Right lobe of liver (tissue), 6 donors: ENCODE data around the gene PANK2. TPM values are rescaled to one million over a fixed set of nuclear protein-coding genes. Genes with fewer than 3 reads are reported as not detected.

Experiments used
- ATAC-seq, 4 donors: fragments of 200-7000 bp; cut with Tn5 transposase; one replicate each; pipeline ENCODE4 v1.9.1; 2020; ENCODE audit warnings: mild to moderate bottlenecking in 4 of 4, moderate library complexity in 4 of 4
- DNase-seq, 3 donors: peaks; one replicate each; pipeline ENCODE4 v3.0.0-alpha.2; 2020
- H3K27ac ChIP-seq, 3 donors: fragments of 200-600 bp; one replicate each; pipeline ENCODE4 v1.8.0; 2022
- H3K27me3 ChIP-seq, 2 donors: fragments of 200-600 bp; one replicate each; pipeline ENCODE4 v1.8.0; 2022
- H3K36me3 ChIP-seq, 4 donors: fragments of 200-600 bp; sonication (generic) in 1 of 4; one replicate each; pipeline versions ENCODE4 v1.5.1 to v1.8.0; 2017 to 2022; ENCODE audit warnings: control low read depth in 1 of 4
- H3K4me1 ChIP-seq, 4 donors: fragments of 200-600 bp; sonication (generic) in 1 of 4; one replicate each; pipeline versions ENCODE4 v1.5.1 to v1.8.0; 2017 to 2022; ENCODE audit warnings: control low read depth in 1 of 4
- H3K4me3 ChIP-seq, 3 donors: fragments of 200-600 bp; one replicate each; pipeline ENCODE4 v1.8.0; 2022
- H3K9me3 ChIP-seq, 4 donors: fragments of 200-600 bp; sonication (generic) in 1 of 4; one replicate each; pipeline versions ENCODE4 v1.5.1 to v1.8.0; 2017 to 2022; ENCODE audit warnings: control low read depth in 1 of 4
- CTCF ChIP-seq, 4 donors: fragments of 200-600 bp in 3 of 4; fragments of 450-650 bp in 1 of 4; IDR thresholded peaks; one replicate each; pipeline versions ENCODE4 v1.5.1 to v1.8.0; 2016 to 2022; ENCODE audit warnings: antibody characterized with exemption in 4 of 4, mild to moderate bottlenecking in 2 of 4
- POLR2A ChIP-seq: fragments of 450-650 bp; IDR thresholded peaks from one replicate; pipeline ENCODE4 v1.6.1; 2017; ENCODE audit warnings: antibody characterized with exemption, mild to moderate bottlenecking
- WGBS: methylation state at CpG from one replicate; pipeline ENCODE4 v1.1.6; 2018; ENCODE audit warnings: low coverage, low lambda C conversion rate; ENCODE audit not compliant: insufficient coverage; ENCODE audit errors: missing lambda C conversion rate; 5-methylcytosine and 5-hydroxymethylcytosine counted together
- intact Hi-C, 2 donors: fragments of 100-400 bp; cut with DNase I; formaldehyde crosslinking; loops; one replicate each; pipeline versions ENCODE4 v1.11.2 to v1.14.1; 2022
- total RNA-seq, 6 experiments: library from RNA; depleted of rRNA in 2 of 6; stranded (reverse); fragments of >200 nt in 2 of 6; fragmentation: NEBNext Ultra II Directional in 3 of 6; extraction: Animal tissue kit (Norgen Biotek cat#: 25700) in 3 of 6; gene quantifications; one replicate each; pipeline versions ENCODE4 v1.1.0 to v1.2.4, GENCODE V29; 2016 to 2023
- donor health status: DM: no; HTN: yes; CAD: no.
- donor health status: DM: no; HTN: no; CAD: no.
- donor health status: DM: no; HTN: no; CAD: no.
- donor health status: DM: no; HTN: yes; CAD: no.
- donor health status: DM: no; HTN: yes; CAD: no.

Gene PANK2
- total RNA-seq, 6 experiments from 2014 or later, result 13.0 to 17.8 (median 13.8) TPM

DNA sequence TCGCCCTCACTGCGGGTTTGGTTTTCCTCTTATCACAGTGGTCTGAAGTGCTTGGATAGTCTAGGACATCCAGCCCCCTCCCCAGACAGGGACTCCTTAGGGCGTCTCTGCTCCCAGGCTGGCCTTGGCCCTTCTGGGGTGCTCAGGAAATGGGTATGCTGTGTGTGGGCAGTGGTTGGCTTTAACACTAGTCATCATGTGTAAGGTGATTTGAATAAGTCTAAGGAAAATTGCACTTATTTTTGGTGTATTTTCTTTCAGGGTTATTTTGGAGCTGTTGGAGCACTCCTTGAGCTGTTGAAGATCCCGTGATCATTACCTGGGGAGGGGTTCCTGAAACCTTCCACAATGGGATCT lies 33.8 kb downstream of the PANK2 start:
- no peaks in the 10 kb centered on the region for H3K4me1 ChIP-seq
- 100% methylated on average over 3 of the region's 4 CpGs for WGBS
- H3K4me3 ChIP-seq, result no peak overlapping the region
- no peak for ATAC-seq
- no peak overlapping the region for H3K27ac ChIP-seq
- no peaks in the 10 kb centered on the region for H3K27me3 ChIP-seq
- TF ChIP-seq CTCF (IDR thresholded peaks at IDR 0.05) (no peak), POLR2A (no peak)
- intact Hi-C loops, result loop anchor here in 1 of 2 donors (10.0 kb wide), 1 partner anchor 52 kb away; no protein-coding TSS in a partner anchor
- peaks cover 0 to 36% (median 9%) of the 10 kb centered on the region in 4 donors for H3K36me3 ChIP-seq
- DNase-seq, result no peak
- H3K9me3 ChIP-seq, result no peaks in the 10 kb centered on the region

- intact Hi-C loops, result loop anchor here in 1 of 2 donors (10.0 kb wide), 1 partner anchor 51 kb away; no protein-coding TSS in a partner anchor
- 80% methylated on average over 1 of the region's 2 CpGs for WGBS
- H3K4me1 ChIP-seq, result no peaks in the 10 kb centered on the region
- H3K27ac ChIP-seq, result no peak overlapping the region
- DNase-seq, result no peak
- peaks cover 0 to 30% (median 9%) of the 10 kb centered on the region in 4 donors for H3K36me3 ChIP-seq
- no peak for ATAC-seq
- H3K4me3 ChIP-seq, result no peak overlapping the region
- H3K9me3 ChIP-seq, result no peaks in the 10 kb centered on the region
- no peak for TF ChIP-seq POLR2A
- TF ChIP-seq CTCF (IDR thresholded peaks at IDR 0.05), result no peak
- no peaks in the 10 kb centered on the region for H3K27me3 ChIP-seq
Observed at GRCh38 chr20:3923818-3924217, 34.6 kb downstream of the PANK2 start.

- Histone ChIP-seq H3K4me1 (no peaks in the 10 kb centered on the region), H3K27me3 (no peaks in the 10 kb centered on the region), H3K27ac (no peak overlapping the region), H3K4me3 (no peak overlapping the region), H3K36me3 (peaks cover 0 to 23% (median 9%) of the 10 kb centered on the region in 4 donors), H3K9me3 (no peaks in the 10 kb centered on the region)
- DNase-seq (peak in 2 of 3 donors; percentile 45 to 61), ATAC-seq (peak; percentile 10 to 28 (median 22))
- intact Hi-C loops, result loop anchor here in 1 of 2 donors (10.0 kb wide), 1 partner anchor 50 kb away; no protein-coding TSS in a partner anchor
- WGBS, result 79% methylated on average over 8 of the region's 13 CpGs
- TF ChIP-seq CTCF (IDR thresholded peaks at IDR 0.05) (no peak), POLR2A (no peak)
Observed at GRCh38 chr20:3924304-3925112, 35.3 kb downstream of the PANK2 start.

- WGBS, result 87% methylated on average over 5 of the region's 11 CpGs
- Histone ChIP-seq H3K27me3 (no peaks in the 10 kb centered on the region), H3K9me3 (no peaks in the 10 kb centered on the region), H3K4me3 (no peak overlapping the region), H3K4me1 (no peaks in the 10 kb centered on the region), H3K36me3 (peaks cover 0 to 23% (median 7%) of the 10 kb centered on the region in 4 donors), H3K27ac (no peak overlapping the region)
- intact Hi-C loops, result loop anchor here in 1 of 2 donors (10.0 kb wide), 1 partner anchor 50 kb away; no protein-coding TSS in a partner anchor
- no peak for ATAC-seq
- DNase-seq, result no peak
- no peak for TF ChIP-seq POLR2A
- no peak for TF ChIP-seq CTCF (IDR thresholded peaks at IDR 0.05)
Observed at GRCh38 chr20:3925113-3925695, 36.0 kb downstream of the PANK2 start.
